Measurements from ENCODE around the gene CHI3L1. TPM values are rescaled to one million over a fixed set of nuclear protein-coding genes. Genes with fewer than 3 reads are reported as not detected.

CHI3L1 gene
- total RNA-seq, 4 donors from 2014 or later: 1.3 to 2.1 (median 1.7) TPM; not detected in 1

DNA sequence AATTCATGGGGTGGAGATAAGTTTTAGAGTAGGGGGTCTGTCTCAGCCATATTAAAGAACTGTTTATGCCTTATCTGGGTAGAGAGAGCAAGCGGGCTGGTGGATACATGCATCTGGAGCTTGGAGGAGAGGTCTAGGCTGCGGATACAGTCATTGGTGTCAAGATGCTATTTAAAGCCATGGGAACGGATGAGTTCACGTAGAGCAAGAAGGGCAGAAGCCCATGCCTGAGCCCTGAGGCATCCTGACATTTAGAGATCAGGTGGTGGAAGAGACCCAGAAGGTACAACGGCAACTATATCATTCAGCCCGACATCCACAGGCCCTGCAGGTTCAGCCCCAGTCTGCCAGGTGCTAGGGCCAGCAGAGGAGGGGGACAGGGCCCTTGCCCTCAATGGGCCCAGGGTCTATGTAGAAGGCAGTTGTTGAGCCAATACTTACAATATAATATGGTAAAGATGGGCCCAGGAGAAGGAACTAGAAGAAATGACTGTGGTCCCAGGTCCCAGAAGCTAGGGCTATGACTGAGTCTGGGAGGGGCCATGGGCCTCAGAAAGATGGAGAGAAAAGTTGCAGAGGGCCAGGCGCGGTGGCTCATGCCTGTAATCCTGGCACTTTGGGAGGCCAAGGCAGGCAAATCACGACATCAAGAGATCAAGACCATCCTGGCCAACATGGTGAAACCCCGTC lies 15.2 kb upstream of the CHI3L1 start:
- no peak for DNase-seq (ENCODE audit: extremely low spot score)
- Histone ChIP-seq H3K36me3 (no peaks in the 10 kb centered on the region), H3K4me1 (peaks cover 9 to 40% (median 17%) of the 10 kb centered on the region in 4 donors), H3K4me3 (no peak overlapping the region), H3K27me3 (peaks cover 0 to 11% (median 0%) of the 10 kb centered on the region in 4 donors), H3K27ac (replicated peaks in 1 of 4) (peak overlapping the region; percentile 37 to 75 (median 54)), H3K9me3 (no peaks in the 10 kb centered on the region)
- TF ChIP-seq CTCF (IDR thresholded peaks at IDR 0.05): no peak
- TF ChIP-seq POLR2AphosphoS5 (IDR thresholded peaks at IDR 0.05): no peak
- no peak for TF ChIP-seq EP300 (IDR thresholded peaks at IDR 0.05)
- no peak for TF ChIP-seq POLR2A (IDR thresholded peaks at IDR 0.05; ENCODE audit: low read depth)
- intact Hi-C loops (cut with DNase I): no loop called here
- 82% methylated on average over 9 of the region's 10 CpGs for WGBS

DNA sequence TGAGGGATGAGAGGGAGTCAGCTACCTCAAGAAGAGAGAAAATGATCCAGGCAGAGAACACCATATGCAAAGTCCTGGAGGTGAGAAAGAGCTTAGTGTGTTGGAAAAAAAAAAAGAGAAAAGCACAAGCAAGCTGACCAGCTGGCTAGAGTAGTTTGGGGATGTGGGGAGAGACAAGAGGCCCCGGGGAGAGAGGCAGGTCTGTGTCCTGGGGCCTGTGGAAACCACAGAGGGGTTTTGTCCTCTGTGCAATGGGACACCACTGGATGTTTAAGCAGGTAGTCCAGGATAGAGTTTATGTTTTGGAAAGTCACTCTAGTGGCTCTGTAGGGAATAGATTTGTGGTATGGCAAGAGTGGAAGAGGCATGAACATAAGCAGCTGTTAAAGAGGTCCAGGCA lies 14.4 kb upstream of the CHI3L1 start:
- intact Hi-C loops (cut with DNase I): no loop called here
- no peak for DNase-seq (ENCODE audit: extremely low spot score)
- no peaks in the 10 kb centered on the region for H3K36me3 ChIP-seq
- H3K27me3 ChIP-seq: peaks cover 0 to 11% (median 0%) of the 10 kb centered on the region in 4 donors
- no peak overlapping the region for H3K4me3 ChIP-seq
- TF ChIP-seq EP300 (IDR thresholded peaks at IDR 0.05) (no peak), CTCF (IDR thresholded peaks at IDR 0.05) (no peak), POLR2A (IDR thresholded peaks at IDR 0.05; ENCODE audit: low read depth) (no peak), POLR2AphosphoS5 (IDR thresholded peaks at IDR 0.05) (no peak)
- H3K4me1 ChIP-seq: peaks cover 9 to 40% (median 17%) of the 10 kb centered on the region in 4 donors
- H3K9me3 ChIP-seq: no peaks in the 10 kb centered on the region
- peak overlapping the region; percentile 40 to 49 (median 45) for H3K27ac ChIP-seq (replicated peaks in 1 of 4)
- WGBS: 67% methylated on average over 1 of the region's 1 CpG

- Histone ChIP-seq H3K4me3 (no peak overlapping the region), H3K36me3 (no peaks in the 10 kb centered on the region), H3K9me3 (no peaks in the 10 kb centered on the region), H3K4me1 (peaks cover 9 to 40% (median 17%) of the 10 kb centered on the region in 4 donors), H3K27me3 (peaks cover 0 to 11% (median 0%) of the 10 kb centered on the region in 4 donors), H3K27ac (replicated peaks in 1 of 4) (peak overlapping the region; percentile 40 to 72 (median 45))
- DNase-seq (ENCODE audit: extremely low spot score): no peak
- no peak for TF ChIP-seq CTCF (IDR thresholded peaks at IDR 0.05)
- peak in 1 of 2 donors; percentile 50 for TF ChIP-seq POLR2AphosphoS5 (IDR thresholded peaks at IDR 0.05)
- no peak for TF ChIP-seq EP300 (IDR thresholded peaks at IDR 0.05)
- 46% methylated on average over 8 of the region's 8 CpGs for WGBS
- intact Hi-C loops (cut with DNase I): no loop called here
These were observed 13.5 kb upstream of the CHI3L1 start for GRCh38 chr1:203199816-203200571.

GRCh38 chr1:203199481-203199815 lies 12.9 kb upstream of the CHI3L1 start:
- DNase-seq (ENCODE audit: extremely low spot score): no peak
- no peaks in the 10 kb centered on the region for H3K9me3 ChIP-seq
- WGBS: 87% methylated on average over 6 of the region's 6 CpGs
- peaks cover 0 to 8% (median 0%) of the 10 kb centered on the region in 4 donors for H3K27me3 ChIP-seq
- no peak for TF ChIP-seq POLR2A (IDR thresholded peaks at IDR 0.05; ENCODE audit: low read depth)
- no peak for TF ChIP-seq CTCF (IDR thresholded peaks at IDR 0.05)
- no peak for TF ChIP-seq EP300 (IDR thresholded peaks at IDR 0.05)
- no peak for TF ChIP-seq POLR2AphosphoS5 (IDR thresholded peaks at IDR 0.05)
- peaks cover 9 to 40% (median 17%) of the 10 kb centered on the region in 4 donors for H3K4me1 ChIP-seq
- no peaks in the 10 kb centered on the region for H3K36me3 ChIP-seq
- intact Hi-C loops (cut with DNase I): no loop called here
- H3K4me3 ChIP-seq: no peak overlapping the region
- H3K27ac ChIP-seq (replicated peaks in 1 of 4): peak overlapping the region; percentile 40 to 72 (median 45)

All from esophagus muscularis mucosa (tissue), 4 donors.